ENCODE measurements around the gene INSIG1. TPM values are rescaled to one million over a fixed set of nuclear protein-coding genes. Genes with fewer than 3 reads are reported as not detected.

INSIG1 gene
- total RNA-seq, 1 donor from 2014 or later = 63.6 TPM

DNA sequence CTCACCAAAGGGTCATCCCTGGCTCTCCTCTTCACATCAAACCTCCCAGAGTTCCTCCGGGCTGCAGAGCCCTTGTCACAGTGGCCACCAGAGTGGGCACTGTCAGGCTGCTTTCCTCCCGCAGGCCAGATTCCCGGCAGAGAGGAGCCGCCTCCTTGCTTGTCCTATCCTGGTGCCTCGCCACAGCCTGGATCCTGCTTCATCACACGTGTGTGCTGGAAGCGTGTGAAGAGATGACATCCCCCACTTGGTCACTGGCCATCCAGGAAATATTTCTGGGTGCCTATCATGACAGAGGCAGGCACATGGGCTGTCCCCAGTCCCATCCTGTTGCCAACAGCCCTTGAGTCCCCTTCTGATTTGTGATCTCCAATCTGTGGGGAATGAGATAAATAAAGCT, 15.0 kb downstream of the INSIG1 start:
- Histone ChIP-seq H3K4me1 (no peaks in the 10 kb centered on the region), H3K9me3 (no peaks in the 10 kb centered on the region), H3K4me3 (no peak overlapping the region), H3K27me3 (no peaks in the 10 kb centered on the region), H3K36me3 (peaks cover 0 to 29% of the 10 kb centered on the region in 2 donors), H3K27ac (no peak overlapping the region)
- TF ChIP-seq POLR2A (IDR thresholded peaks at IDR 0.05) (no peak), POLR2AphosphoS5 (IDR thresholded peaks at IDR 0.05; ENCODE audit: insufficient read depth in 1 of 2, low read depth in 1 of 2) (no peak)
- TF ChIP-seq, protein P1, sequence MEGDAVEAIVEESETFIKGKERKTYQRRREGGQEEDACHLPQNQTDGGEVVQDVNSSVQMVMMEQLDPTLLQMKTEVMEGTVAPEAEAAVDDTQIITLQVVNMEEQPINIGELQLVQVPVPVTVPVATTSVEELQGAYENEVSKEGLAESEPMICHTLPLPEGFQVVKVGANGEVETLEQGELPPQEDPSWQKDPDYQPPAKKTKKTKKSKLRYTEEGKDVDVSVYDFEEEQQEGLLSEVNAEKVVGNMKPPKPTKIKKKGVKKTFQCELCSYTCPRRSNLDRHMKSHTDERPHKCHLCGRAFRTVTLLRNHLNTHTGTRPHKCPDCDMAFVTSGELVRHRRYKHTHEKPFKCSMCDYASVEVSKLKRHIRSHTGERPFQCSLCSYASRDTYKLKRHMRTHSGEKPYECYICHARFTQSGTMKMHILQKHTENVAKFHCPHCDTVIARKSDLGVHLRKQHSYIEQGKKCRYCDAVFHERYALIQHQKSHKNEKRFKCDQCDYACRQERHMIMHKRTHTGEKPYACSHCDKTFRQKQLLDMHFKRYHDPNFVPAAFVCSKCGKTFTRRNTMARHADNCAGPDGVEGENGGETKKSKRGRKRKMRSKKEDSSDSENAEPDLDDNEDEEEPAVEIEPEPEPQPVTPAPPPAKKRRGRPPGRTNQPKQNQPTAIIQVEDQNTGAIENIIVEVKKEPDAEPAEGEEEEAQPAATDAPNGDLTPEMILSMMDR (IDR thresholded peaks at IDR 0.05) = no peak
- DNase-seq (ENCODE audit: extremely low spot score in 2 of 2) = peak in 1 of 2 donors; percentile 82
- intact Hi-C loops (cut with DNase I) = no loop called here

- Histone ChIP-seq H3K27ac (no peak overlapping the region), H3K36me3 (peaks cover 0 to 25% of the 10 kb centered on the region in 2 donors), H3K9me3 (no peaks in the 10 kb centered on the region), H3K4me1 (no peaks in the 10 kb centered on the region), H3K4me3 (no peak overlapping the region), H3K27me3 (no peaks in the 10 kb centered on the region)
- peak in 1 of 2 donors; percentile 67 for DNase-seq (ENCODE audit: extremely low spot score in 2 of 2)
- intact Hi-C loops (cut with DNase I) = no loop called here
- TF ChIP-seq POLR2A (IDR thresholded peaks at IDR 0.05) (no peak), POLR2AphosphoS5 (IDR thresholded peaks at IDR 0.05; ENCODE audit: insufficient read depth in 1 of 2, low read depth in 1 of 2) (no peak)
- TF ChIP-seq, protein P1 (IDR thresholded peaks at IDR 0.05) = no peak
These were observed 15.4 kb downstream of the INSIG1 start for GRCh38 chr7:155313096-155313495.

GRCh38 chr7:155315977-155316376, 18.3 kb downstream of the INSIG1 start:
- no peak for TF ChIP-seq POLR2A (IDR thresholded peaks at IDR 0.05)
- TF ChIP-seq, protein P1 (IDR thresholded peaks at IDR 0.05) = no peak
- no peak for TF ChIP-seq POLR2AphosphoS5 (IDR thresholded peaks at IDR 0.05; ENCODE audit: insufficient read depth in 1 of 2, low read depth in 1 of 2)
- Histone ChIP-seq H3K27ac (no peak overlapping the region), H3K36me3 (no peaks in the 10 kb centered on the region), H3K27me3 (no peaks in the 10 kb centered on the region), H3K4me1 (no peaks in the 10 kb centered on the region), H3K9me3 (no peaks in the 10 kb centered on the region), H3K4me3 (no peak overlapping the region)
- no peak for DNase-seq (ENCODE audit: extremely low spot score in 2 of 2)
- intact Hi-C loops (cut with DNase I) = no loop called here

DNA sequence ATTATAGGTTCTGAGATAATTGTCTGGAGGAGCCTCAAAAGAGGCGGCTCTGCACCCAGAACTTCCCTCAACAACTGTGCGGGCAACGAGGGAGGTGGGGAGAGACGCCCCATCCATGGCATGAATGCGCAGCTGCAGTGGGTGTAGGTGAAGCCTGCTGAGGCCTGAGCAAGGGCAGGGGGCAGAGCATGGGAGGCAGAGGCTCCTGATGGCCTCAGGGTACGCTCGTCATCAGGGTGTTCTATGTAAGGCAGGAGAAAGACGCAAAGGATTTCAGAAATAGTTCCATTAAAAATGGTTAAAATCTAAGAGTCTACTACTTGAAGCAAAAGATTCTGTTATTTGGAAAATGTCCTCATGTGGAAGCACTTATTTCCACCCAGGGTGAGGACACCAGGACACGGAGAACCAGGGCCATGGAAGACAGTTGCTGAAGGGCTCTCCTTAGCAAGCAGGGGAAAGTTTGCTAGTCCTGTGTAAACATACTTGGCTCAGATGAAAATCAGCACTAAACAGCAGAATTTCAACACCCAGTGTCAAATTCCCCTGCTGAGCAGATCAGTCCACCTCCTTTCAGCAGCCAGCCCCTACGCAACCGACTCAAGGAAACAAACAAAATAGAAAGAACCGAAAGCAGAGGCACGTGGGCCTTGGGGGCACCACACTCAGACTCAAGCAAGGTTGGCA, 18.9 kb downstream of the INSIG1 start:
- Histone ChIP-seq H3K4me1 (no peaks in the 10 kb centered on the region), H3K27me3 (no peaks in the 10 kb centered on the region), H3K9me3 (no peaks in the 10 kb centered on the region), H3K36me3 (no peaks in the 10 kb centered on the region), H3K4me3 (no peak overlapping the region), H3K27ac (no peak overlapping the region)
- intact Hi-C loops (cut with DNase I) = no loop called here
- TF ChIP-seq POLR2A (IDR thresholded peaks at IDR 0.05) (no peak), POLR2AphosphoS5 (IDR thresholded peaks at IDR 0.05; ENCODE audit: insufficient read depth in 1 of 2, low read depth in 1 of 2) (no peak)
- TF ChIP-seq, protein P1 (IDR thresholded peaks at IDR 0.05) = no peak
- DNase-seq (ENCODE audit: extremely low spot score in 2 of 2) = no peak

DNA sequence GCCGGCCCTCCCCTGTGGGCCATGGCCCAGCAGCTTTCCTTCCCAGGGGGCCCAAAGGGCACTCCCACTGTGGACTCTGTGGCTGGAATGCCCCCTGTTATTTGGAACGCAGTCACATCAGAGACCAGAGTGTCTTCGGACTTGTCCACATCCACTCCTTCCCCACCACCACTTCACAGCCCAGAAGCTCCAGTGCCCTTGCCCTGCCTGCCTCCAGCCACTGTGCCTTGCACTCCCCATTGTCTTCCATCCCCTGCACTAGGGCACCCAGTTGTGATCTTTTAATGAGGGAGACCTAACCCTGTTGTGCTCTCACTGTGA, 19.4 kb downstream of the INSIG1 start:
- DNase-seq (ENCODE audit: extremely low spot score in 2 of 2) = no peak
- Histone ChIP-seq H3K4me1 (no peaks in the 10 kb centered on the region), H3K36me3 (no peaks in the 10 kb centered on the region), H3K4me3 (no peak overlapping the region), H3K9me3 (no peaks in the 10 kb centered on the region), H3K27ac (no peak overlapping the region), H3K27me3 (no peaks in the 10 kb centered on the region)
- intact Hi-C loops (cut with DNase I) = no loop called here
- TF ChIP-seq POLR2A (IDR thresholded peaks at IDR 0.05) (no peak), POLR2AphosphoS5 (IDR thresholded peaks at IDR 0.05; ENCODE audit: insufficient read depth in 1 of 2, low read depth in 1 of 2) (no peak)
- TF ChIP-seq, protein P1 (IDR thresholded peaks at IDR 0.05) = no peak
